Retinal pigment epithelial cell (primary cell): Measurements from ENCODE around the gene THRB.
A peak's percentile ranks its signal among the peaks of the same experiment; 100 is the strongest.

Experiments used
- DNase-seq: peaks from one replicate; pipeline ENCODE4 v3.0.0-alpha.2; 2010; ENCODE audit warnings: low read depth
- H3K4me3 ChIP-seq: 2 replicates; pipeline ENCODE4 v1.5.1; 2011; ENCODE audit warnings: mild to moderate bottlenecking, low read length, control low read depth, moderate library complexity
- CTCF ChIP-seq: conservative IDR thresholded peaks from 2 replicates; pipeline ENCODE4 v1.5.1; 2011; ENCODE audit warnings: low read depth, low read length, control low read depth, inconsistent platforms

Gene THRB

GRCh38 chr3:24303057-24303754, 191.4 kb downstream of the THRB start:
- TF ChIP-seq CTCF, result no peak
- DNase-seq, result no peak

GRCh38 chr3:24302396-24302795, 192.3 kb downstream of the THRB start:
- H3K4me3 ChIP-seq, result no peak overlapping the region
- no peak for TF ChIP-seq CTCF
- no peak for DNase-seq

More at GRCh38 chr3:24303057-24303754, 191.4 kb downstream of the THRB start:
- H3K4me3 ChIP-seq, result no peak overlapping the region

GRCh38 chr3:24300949-24301348, 193.7 kb downstream of the THRB start:
- DNase-seq, result no peak
- no peak for TF ChIP-seq CTCF
- H3K4me3 ChIP-seq, result no peak overlapping the region

- DNase-seq, result peak; percentile 8
- no peak for TF ChIP-seq CTCF
- no peak overlapping the region for H3K4me3 ChIP-seq
These were observed 194.6 kb downstream of the THRB start for GRCh38 chr3:24299806-24300626.

GRCh38 chr3:24299246-24299805, 195.3 kb downstream of the THRB start:
- no peak for TF ChIP-seq CTCF
- no peak for DNase-seq
- H3K4me3 ChIP-seq, result no peak overlapping the region

- no peak overlapping the region for H3K4me3 ChIP-seq
- no peak for TF ChIP-seq CTCF
- DNase-seq, result no peak
These were observed 198.0 kb downstream of the THRB start for GRCh38 chr3:24296441-24297205.
